GM12874 (cell line): ENCODE results near the gene CYBRD1.

ENCODE experiments used
- CTCF ChIP-seq: IDR thresholded peaks from 2 replicates; pipeline ENCODE4 v1.5.1; 2011; ENCODE audit warnings: low read depth, mild to moderate bottlenecking, control low read depth, low read length, moderate library complexity; ENCODE audit not compliant: insufficient read depth

Gene CYBRD1

GRCh38 chr2:171564463-171564862 lies 42.2 kb downstream of the CYBRD1 start:
- no peak for TF ChIP-seq CTCF

DNA sequence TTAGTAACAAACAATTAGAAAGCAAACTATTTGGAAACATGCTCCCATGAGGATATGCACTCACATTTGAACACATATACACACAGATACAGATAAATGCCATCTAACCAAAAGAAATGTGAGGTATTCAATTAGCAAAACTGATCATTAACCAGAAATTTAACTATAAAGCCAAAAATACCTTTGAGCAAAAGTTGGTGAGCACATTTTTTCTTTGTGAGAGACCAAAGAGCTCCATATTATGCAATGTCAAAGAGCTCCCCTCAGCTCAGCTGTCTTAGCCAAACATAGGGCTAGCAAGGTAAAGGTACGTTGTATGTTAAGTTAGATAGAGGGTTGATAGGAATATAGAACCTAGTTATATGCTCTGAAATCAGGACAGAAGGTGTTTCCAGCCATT lies 43.8 kb downstream of the CYBRD1 start:
- no peak for TF ChIP-seq CTCF

- TF ChIP-seq CTCF, result no peak
Measured at GRCh38 chr2:171566753-171567152, 44.5 kb downstream of the CYBRD1 start.

GRCh38 chr2:171568089-171568488 lies 45.8 kb downstream of the CYBRD1 start:
- TF ChIP-seq CTCF, result no peak

DNA sequence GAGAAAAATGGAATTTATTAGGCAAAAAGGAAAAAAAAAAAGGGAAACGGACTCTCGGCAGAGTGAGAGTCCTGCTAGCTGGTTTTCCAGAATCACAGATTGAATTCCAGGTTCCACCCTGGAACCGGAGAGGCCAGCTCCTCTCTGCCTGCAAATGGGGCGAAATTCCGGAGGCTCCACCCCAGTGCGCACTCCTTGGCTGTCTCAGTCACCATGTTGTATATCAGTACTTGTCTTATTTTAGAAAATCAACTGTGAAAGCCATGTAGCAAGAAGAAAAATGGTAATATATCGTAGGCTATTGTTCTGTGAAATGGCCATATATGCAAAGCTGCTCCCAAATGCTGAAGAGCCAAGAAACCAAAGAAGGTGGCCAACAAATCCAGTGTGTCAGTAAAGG lies 49.4 kb downstream of the CYBRD1 start:
- no peak for TF ChIP-seq CTCF

GRCh38 chr2:171574149-171574795 lies 52.0 kb downstream of the CYBRD1 start:
- TF ChIP-seq CTCF, result peak; percentile 94

GRCh38 chr2:171575606-171576005 lies 53.3 kb downstream of the CYBRD1 start:
- no peak for TF ChIP-seq CTCF
